NT2/D1 (cell line): ENCODE measurements around the gene TOLLIP.

Experiments
- SUZ12 ChIP-seq: IDR thresholded peaks from 2 replicates; pipeline ENCODE4 v1.6.1; 2011; ENCODE audit not compliant: insufficient read length, insufficient read depth; ENCODE audit errors: extremely low read depth
- YY1 ChIP-seq: IDR thresholded peaks from 2 replicates; pipeline ENCODE4 v1.6.1; 2011; ENCODE audit not compliant: insufficient read length, insufficient read depth
- ZNF274 ChIP-seq: IDR thresholded peaks from 2 replicates; pipeline ENCODE4 v1.6.1; 2011; ENCODE audit warnings: mild to moderate bottlenecking, low read depth, low read length

DNA sequence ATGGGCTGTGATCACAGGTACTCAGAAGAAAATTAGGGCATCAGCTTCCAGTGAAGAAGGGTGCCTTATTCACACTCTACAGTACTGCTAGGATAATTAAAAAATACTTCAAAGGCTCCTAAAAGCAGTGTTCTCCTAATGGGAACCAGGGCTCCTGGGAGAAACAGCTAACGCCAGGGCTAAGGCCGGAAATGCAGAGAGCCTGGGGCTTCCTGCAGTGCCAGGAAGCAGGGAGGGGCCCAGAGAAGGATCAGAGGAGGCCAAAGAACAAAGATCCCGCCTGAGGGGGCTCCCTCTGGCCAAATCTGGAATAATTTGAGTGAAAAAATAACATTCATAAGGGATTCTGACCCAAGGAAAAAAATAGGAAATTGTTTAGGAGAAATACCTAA, 27.5 kb downstream of the TOLLIP start:
- no peak for TF ChIP-seq YY1
- TF ChIP-seq ZNF274: no peak
- TF ChIP-seq SUZ12: no peak
